NCI-H128 (cell line): ENCODE data around the gene CBARP.

Experiments
- DNase-seq: peaks from one replicate; lab custom pipeline; 2025; ENCODE audit not compliant: unreplicated experiment; lab: John Stamatoyannopoulos, UW

CBARP gene

GRCh38 chr19:1237754-1238368 lies at the start of gene CBARP:
TSS of gene CBARP (minus strand) at chr19:1238005. CDS start at chr19:1236100, 1,905 bp downstream.
- DNase-seq = no peak

GRCh38 chr19:1286487-1287353 lies 48.9 kb upstream of the CBARP start:
- DNase-seq = no peak

- no peak for DNase-seq
Measured at GRCh38 chr19:1285737-1286360, 48.0 kb upstream of the CBARP start, which contains the start of gene EFNA2. TSS of gene EFNA2 (plus strand) at chr19:1285873. CDS start at chr19:1286169, 296 bp downstream.

GRCh38 chr19:1284979-1285736 lies 47.4 kb upstream of the CBARP start:
- no peak for DNase-seq

- no peak for DNase-seq
Measured at GRCh38 chr19:1284293-1284978, 46.6 kb upstream of the CBARP start.

GRCh38 chr19:1283917-1284292 lies 46.1 kb upstream of the CBARP start:
- DNase-seq = no peak

- no peak for DNase-seq
Measured at GRCh38 chr19:1283207-1283916, 45.6 kb upstream of the CBARP start.

- no peak for DNase-seq
Measured at GRCh38 chr19:1282588-1283206, 44.9 kb upstream of the CBARP start.

GRCh38 chr19:1281569-1282287 lies 43.9 kb upstream of the CBARP start:
- no peak for DNase-seq

- no peak for DNase-seq
Measured at GRCh38 chr19:1280636-1281568, 43.1 kb upstream of the CBARP start.

GRCh38 chr19:1279782-1280341 lies 42.1 kb upstream of the CBARP start:
- DNase-seq = peak; percentile 39

GRCh38 chr19:1278713-1279660 lies 41.2 kb upstream of the CBARP start:
- no peak for DNase-seq

- no peak for DNase-seq
Measured at GRCh38 chr19:1278074-1278473, 40.3 kb upstream of the CBARP start.

- DNase-seq = no peak
Measured at GRCh38 chr19:1277061-1277460, 39.3 kb upstream of the CBARP start.

GRCh38 chr19:1276628-1277022 lies 38.8 kb upstream of the CBARP start:
- no peak for DNase-seq

- no peak for DNase-seq
Measured at GRCh38 chr19:1275976-1276627, 38.3 kb upstream of the CBARP start.
